ENCODE measurements around the gene KAT6B.

Gene KAT6B

GRCh38 chr10:75013522-75013921 is 187.1 kb downstream of the KAT6B start:
- H3K4me3 ChIP-seq (ENCODE audit: control insufficient read depth, low read depth, low read length) = no peak overlapping the region
- TF ChIP-seq CTCF (conservative IDR thresholded peaks at IDR 0.05; ENCODE audit: control insufficient read depth, insufficient read depth, low read depth, low read length) = no peak
- DNase-seq (ENCODE audit: low read depth) = no peak

- TF ChIP-seq CTCF (conservative IDR thresholded peaks at IDR 0.05; ENCODE audit: control insufficient read depth, insufficient read depth, low read depth, low read length) = no peak
- DNase-seq (ENCODE audit: low read depth) = no peak
- no peak overlapping the region for H3K4me3 ChIP-seq (ENCODE audit: control insufficient read depth, low read depth, low read length)
These were observed 188.3 kb downstream of the KAT6B start for GRCh38 chr10:75014516-75015230.

GRCh38 chr10:75015442-75015841 is 189.0 kb downstream of the KAT6B start:
- DNase-seq (ENCODE audit: low read depth) = no peak
- TF ChIP-seq CTCF (conservative IDR thresholded peaks at IDR 0.05; ENCODE audit: control insufficient read depth, insufficient read depth, low read depth, low read length) = no peak

GRCh38 chr10:75016325-75016724 is 189.9 kb downstream of the KAT6B start:
- DNase-seq (ENCODE audit: low read depth) = no peak
- H3K4me3 ChIP-seq (ENCODE audit: control insufficient read depth, low read depth, low read length) = no peak overlapping the region
- no peak for TF ChIP-seq CTCF (conservative IDR thresholded peaks at IDR 0.05; ENCODE audit: control insufficient read depth, insufficient read depth, low read depth, low read length)

More at GRCh38 chr10:75015442-75015841, 189.0 kb downstream of the KAT6B start:
- no peak overlapping the region for H3K4me3 ChIP-seq (ENCODE audit: control insufficient read depth, low read depth, low read length)

- no peak for TF ChIP-seq CTCF (conservative IDR thresholded peaks at IDR 0.05; ENCODE audit: control insufficient read depth, insufficient read depth, low read depth, low read length)
- no peak for DNase-seq (ENCODE audit: low read depth)
- H3K4me3 ChIP-seq (ENCODE audit: control insufficient read depth, low read depth, low read length) = no peak overlapping the region
These were observed 191.9 kb downstream of the KAT6B start for GRCh38 chr10:75018251-75018650.

GRCh38 chr10:75018686-75019307 is 192.4 kb downstream of the KAT6B start:
- no peak for DNase-seq (ENCODE audit: low read depth)
- no peak for TF ChIP-seq CTCF (conservative IDR thresholded peaks at IDR 0.05; ENCODE audit: control insufficient read depth, insufficient read depth, low read depth, low read length)
- H3K4me3 ChIP-seq (ENCODE audit: control insufficient read depth, low read depth, low read length) = no peak overlapping the region
